ACHN (cell line): Measurements from ENCODE around the gene MCCC1.
"Not testable (repeated sequence)": the region's sequence is repeated elsewhere in the genome, so short reads cannot be mapped to it uniquely, and the experiment has no call there.

Experiments
- DNase-seq: peaks from one replicate; pipeline ENCODE4 v3.0.0-alpha.2; 2015
- in situ Hi-C: cut with HindIII; loops from 2 replicates; pipeline ENCODE4 v1.10.0; 2017; ENCODE audit warnings: low sequenced_read_pairs, low pct_ligation_motif_present, low pct_unique_long_range_greater_than_20kb

MCCC1 gene

DNA sequence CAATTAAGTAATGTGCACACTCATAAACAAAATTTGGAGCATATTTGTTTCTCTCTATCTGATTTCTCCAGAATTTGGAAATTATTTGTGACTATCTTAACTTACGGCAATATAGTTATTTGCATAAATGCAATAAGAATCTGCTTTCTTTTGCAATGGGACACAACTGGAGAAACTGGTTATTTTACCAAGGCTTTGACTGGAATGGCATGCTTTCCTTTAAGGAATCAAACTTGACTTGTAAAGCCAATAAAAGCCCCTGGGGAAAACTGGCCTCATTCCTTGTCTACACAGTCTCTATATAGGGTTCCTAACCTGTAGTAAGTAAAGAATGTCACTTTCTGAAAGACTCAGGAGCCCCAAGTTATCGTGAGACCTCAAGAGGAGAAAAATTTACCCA is 32.4 kb downstream of the MCCC1 start:
- DNase-seq, in situ Hi-C loops: not testable (repeated sequence)

- no peak for DNase-seq
- in situ Hi-C loops, result no loop called here
Observed at GRCh38 chr3:183064475-183064874, 34.8 kb downstream of the MCCC1 start.

- in situ Hi-C loops, result no loop called here
- no peak for DNase-seq
Observed at GRCh38 chr3:183061391-183062172, 37.7 kb downstream of the MCCC1 start.

DNA sequence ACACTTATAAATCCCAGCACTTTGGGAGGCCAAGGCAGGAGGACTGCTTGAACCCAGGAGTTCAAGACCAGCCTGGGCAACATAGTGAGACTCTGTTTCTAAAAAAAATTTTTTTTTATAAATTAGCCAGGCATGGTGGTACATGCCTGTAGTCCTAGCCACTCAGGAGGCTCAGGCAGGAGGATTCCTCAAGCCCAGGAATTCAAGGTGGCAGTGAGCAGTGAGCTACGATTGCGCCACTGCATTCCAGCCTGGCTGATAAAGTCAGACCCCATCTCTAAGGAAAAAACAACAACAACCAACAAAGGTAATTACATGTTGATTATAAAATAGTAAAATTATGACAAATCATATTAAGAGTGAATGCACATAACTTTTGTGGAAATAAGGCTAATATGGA is 40.9 kb downstream of the MCCC1 start:
- in situ Hi-C loops, result no loop called here

GRCh38 chr3:183050706-183051105 is 48.6 kb downstream of the MCCC1 start:
- in situ Hi-C loops, result no loop called here
- no peak for DNase-seq

More for the DNA sequence above, 40.9 kb downstream of the MCCC1 start:
- no peak for DNase-seq

DNA sequence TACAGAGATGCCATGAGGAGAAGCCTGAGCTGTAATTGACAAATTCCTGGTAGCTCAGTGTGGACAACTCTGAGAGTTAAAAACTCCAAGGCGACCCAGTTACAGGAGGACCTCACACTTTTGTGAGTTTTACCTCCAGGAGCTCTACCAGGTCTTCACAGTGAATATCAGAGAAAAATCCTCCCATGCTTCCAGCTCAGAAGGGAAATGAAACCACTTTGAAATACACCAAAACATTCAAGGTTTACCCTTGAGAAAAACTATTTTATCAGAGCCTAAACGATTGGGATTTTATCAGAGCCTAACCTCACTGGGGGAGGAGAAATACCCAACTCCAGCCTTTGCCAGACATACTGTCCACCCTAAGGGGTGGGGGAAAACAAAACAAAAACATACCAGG is 52.4 kb downstream of the MCCC1 start:
- in situ Hi-C loops, result no loop called here
- no peak for DNase-seq

GRCh38 chr3:183044547-183045229 is 54.6 kb downstream of the MCCC1 start:
- DNase-seq, result no peak
- in situ Hi-C loops, result no loop called here

DNA sequence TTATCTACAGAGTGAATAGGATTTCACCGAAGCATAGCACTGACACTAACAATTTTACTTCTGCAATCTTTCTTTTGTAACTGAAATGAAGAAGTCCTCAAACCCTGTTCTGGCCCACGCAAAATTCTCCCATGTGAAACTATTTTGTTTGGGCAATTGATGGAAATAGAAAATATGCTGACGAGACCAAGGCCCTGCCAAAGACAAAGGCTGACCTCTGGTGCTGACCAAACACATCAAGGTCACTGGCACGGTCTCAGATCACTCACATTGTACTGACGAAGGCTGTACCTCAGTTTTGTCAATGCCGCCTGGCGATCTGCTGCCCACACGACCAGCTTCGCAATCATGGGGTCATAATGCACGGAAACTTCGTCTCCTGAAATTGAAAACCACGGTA is 60.5 kb downstream of the MCCC1 start:
- in situ Hi-C loops, result no loop called here
- DNase-seq, result no peak

GRCh38 chr3:183038221-183038620 is 61.1 kb downstream of the MCCC1 start:
- in situ Hi-C loops, result no loop called here
- peak; percentile 84 for DNase-seq

- in situ Hi-C loops, result no loop called here
- DNase-seq, result no peak
Observed at GRCh38 chr3:183033746-183034145, 65.5 kb downstream of the MCCC1 start.

DNA sequence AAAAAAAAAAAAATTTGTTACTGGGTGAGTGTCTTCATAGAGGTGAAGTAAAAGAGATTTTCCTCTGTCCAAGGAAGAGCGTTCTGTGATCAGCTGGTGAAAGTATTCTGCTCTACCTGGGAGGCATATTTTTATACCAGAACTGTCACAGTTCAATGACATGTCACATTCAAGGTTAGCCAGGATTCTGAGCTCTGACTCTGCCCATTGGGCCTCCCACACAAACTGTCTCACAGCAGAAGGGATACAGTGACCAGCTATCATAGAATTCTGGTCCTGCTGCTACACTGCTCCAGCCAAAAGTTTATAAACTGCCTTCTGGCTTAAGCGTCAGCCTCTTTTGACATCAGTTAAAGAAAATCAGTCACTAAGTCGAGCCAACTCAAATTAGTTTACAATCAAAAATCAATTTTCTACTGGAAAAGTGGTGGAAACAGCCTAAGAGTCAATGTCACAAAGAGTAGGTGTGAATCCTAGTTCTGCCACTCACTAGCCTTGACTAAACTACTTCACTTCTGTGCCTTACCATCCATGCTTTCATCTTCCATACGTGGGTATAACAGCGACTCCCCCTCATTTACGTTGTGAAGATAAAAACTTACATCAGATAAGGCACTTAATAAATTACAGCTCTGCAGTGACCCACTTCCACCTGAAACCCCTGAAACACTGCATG is 66.3 kb downstream of the MCCC1 start:
- in situ Hi-C loops, result no loop called here
- no peak for DNase-seq

- DNase-seq, result no peak
- in situ Hi-C loops, result no loop called here
Observed at GRCh38 chr3:183031826-183032225, 67.5 kb downstream of the MCCC1 start.

DNA sequence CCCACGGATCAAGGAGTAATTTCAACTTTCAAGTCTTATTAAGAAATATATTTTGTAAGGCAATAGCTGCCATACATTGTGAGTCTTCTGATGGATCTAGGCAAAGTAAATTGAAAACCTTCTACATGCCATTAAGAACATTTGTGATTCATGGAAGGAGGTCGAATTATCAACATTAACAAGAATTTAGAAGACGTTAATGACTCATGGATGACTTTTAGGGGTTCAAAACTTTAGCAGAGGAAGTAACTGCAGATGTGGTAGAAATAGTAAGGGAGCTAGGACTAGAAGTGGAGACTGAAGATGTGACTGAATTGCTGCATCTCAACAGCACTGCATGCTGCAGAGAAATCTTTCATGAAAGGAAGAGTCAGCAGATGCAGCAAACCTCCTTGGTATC is 70.9 kb downstream of the MCCC1 start:
- in situ Hi-C loops, result no loop called here
- no peak for DNase-seq

GRCh38 chr3:183027276-183027675 is 72.0 kb downstream of the MCCC1 start:
- no peak for DNase-seq
- in situ Hi-C loops, result no loop called here

- in situ Hi-C loops, result no loop called here
- no peak for DNase-seq
Observed at GRCh38 chr3:183022936-183023516, 76.3 kb downstream of the MCCC1 start.

- DNase-seq, result no peak
- in situ Hi-C loops, result no loop called here
Observed at GRCh38 chr3:183018421-183019192, 80.7 kb downstream of the MCCC1 start.

- DNase-seq, result no peak
- in situ Hi-C loops, result no loop called here
Observed at GRCh38 chr3:183015185-183015584, 84.1 kb downstream of the MCCC1 start.

DNA sequence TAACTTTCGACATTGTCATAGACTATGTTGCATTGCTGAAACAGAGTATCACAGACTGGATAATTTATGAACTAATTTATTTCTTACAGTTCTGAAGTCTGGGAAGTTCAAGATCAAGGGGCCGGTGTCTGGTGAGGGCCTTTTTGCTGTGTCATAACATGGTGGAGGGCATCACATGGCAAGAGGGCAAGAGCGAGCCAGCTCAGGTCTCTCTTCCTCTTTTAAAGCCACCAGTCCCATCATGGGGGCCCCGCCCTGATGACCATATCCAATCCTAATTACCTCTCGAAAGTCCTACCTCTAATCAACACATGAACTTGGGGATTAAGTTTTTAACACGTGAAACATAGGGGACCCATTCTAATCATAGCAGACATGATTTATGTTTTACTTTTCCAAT is 85.4 kb downstream of the MCCC1 start:
- DNase-seq, result no peak
- in situ Hi-C loops, result no loop called here

GRCh38 chr3:183013074-183013473 is 86.2 kb downstream of the MCCC1 start:
- in situ Hi-C loops, result no loop called here
- DNase-seq, result no peak
